NCI-H1105 (cell line): ENCODE results near the gene NEDD9.

Source experiments
- DNase-seq: peaks from one replicate; lab custom pipeline; 2025; lab: John Stamatoyannopoulos, UW

NEDD9 gene

GRCh38 chr6:11232193-11232769 is at the start of gene NEDD9:
Gene NEDD9 (minus strand): TSS chr6:11232668. CDS start chr6:11232515, 153 bp downstream.
- peak; percentile 94 for DNase-seq

- DNase-seq = no peak
Measured at GRCh38 chr6:11282245-11282644, 49.8 kb upstream of the NEDD9 start.

- no peak for DNase-seq
Measured at GRCh38 chr6:11280394-11280793, 47.9 kb upstream of the NEDD9 start.

GRCh38 chr6:11279284-11279689 is 46.8 kb upstream of the NEDD9 start:
- no peak for DNase-seq

GRCh38 chr6:11278207-11278559 is 45.7 kb upstream of the NEDD9 start:
- DNase-seq = no peak

GRCh38 chr6:11277275-11278206 is 45.1 kb upstream of the NEDD9 start:
- no peak for DNase-seq

GRCh38 chr6:11276911-11277274 is 44.4 kb upstream of the NEDD9 start:
- no peak for DNase-seq

GRCh38 chr6:11276228-11276627 is 43.8 kb upstream of the NEDD9 start:
- no peak for DNase-seq

- DNase-seq = no peak
Measured at GRCh38 chr6:11275598-11275997, 43.1 kb upstream of the NEDD9 start.

- no peak for DNase-seq
Measured at GRCh38 chr6:11273406-11274065, 41.1 kb upstream of the NEDD9 start.

- DNase-seq = peak; percentile 23
Measured at GRCh38 chr6:11272491-11273192, 40.2 kb upstream of the NEDD9 start.

- no peak for DNase-seq
Measured at GRCh38 chr6:11271228-11272020, 39.0 kb upstream of the NEDD9 start.

GRCh38 chr6:11270030-11271027 is 37.9 kb upstream of the NEDD9 start:
- DNase-seq = peak; percentile 91

- no peak for DNase-seq
Measured at GRCh38 chr6:11268978-11269377, 36.5 kb upstream of the NEDD9 start.

GRCh38 chr6:11266926-11267325 is 34.5 kb upstream of the NEDD9 start:
- no peak for DNase-seq

- DNase-seq = no peak
Measured at GRCh38 chr6:11265932-11266331, 33.5 kb upstream of the NEDD9 start.

GRCh38 chr6:11264100-11264499 is 31.6 kb upstream of the NEDD9 start:
- no peak for DNase-seq

GRCh38 chr6:11263291-11263775 is 30.9 kb upstream of the NEDD9 start:
- DNase-seq = no peak

- no peak for DNase-seq
Measured at GRCh38 chr6:11262242-11262641, 29.8 kb upstream of the NEDD9 start.
